ENCODE results near the gene CDK6.
A peak's percentile ranks its signal among the peaks of the same experiment; 100 is the strongest.

Gene CDK6

DNA sequence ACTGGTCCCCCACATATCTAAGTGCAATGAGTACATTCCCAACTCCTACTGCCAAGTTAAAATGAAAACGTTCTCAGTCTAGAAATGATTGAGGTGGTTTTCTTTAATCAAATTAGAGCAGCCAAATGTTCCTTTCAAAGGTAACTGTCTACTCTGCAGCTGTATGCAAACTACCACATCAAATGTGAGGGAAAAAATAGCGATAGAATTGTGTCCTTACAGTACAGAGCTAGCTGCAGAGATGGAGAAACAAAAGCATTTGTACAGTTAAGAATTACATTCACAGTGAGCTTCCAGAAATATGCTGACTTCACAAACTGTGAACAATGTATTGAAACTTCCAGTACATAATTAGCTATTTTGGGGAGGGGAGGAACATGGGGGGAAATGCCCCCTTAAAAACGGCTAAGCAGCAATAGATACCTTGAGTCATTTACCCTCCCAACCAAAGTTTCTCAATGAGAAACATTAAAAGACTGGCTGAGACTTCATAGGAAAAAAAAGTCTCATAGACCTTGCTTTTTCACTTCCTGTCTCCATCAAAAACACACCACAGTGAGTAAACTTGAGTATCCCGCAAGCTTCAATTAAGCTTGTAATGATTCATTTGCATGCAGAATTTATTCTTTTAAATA lies 22.9 kb downstream of the CDK6 start:
- TF ChIP-seq CTCF (IDR thresholded peaks at IDR 0.05; ENCODE audit: extremely low read depth, missing control alignments) = no peak
- DNase-seq (ENCODE audit: low spot score) = peak; percentile 36

GRCh38 chr7:92811158-92811557 lies 25.2 kb downstream of the CDK6 start:
- no peak for DNase-seq (ENCODE audit: low spot score)
- TF ChIP-seq CTCF (IDR thresholded peaks at IDR 0.05; ENCODE audit: extremely low read depth, missing control alignments) = no peak

GRCh38 chr7:92809760-92810573 lies 26.4 kb downstream of the CDK6 start:
- no peak for TF ChIP-seq CTCF (IDR thresholded peaks at IDR 0.05; ENCODE audit: extremely low read depth, missing control alignments)
- peak; percentile 58 for DNase-seq (ENCODE audit: low spot score)

GRCh38 chr7:92809397-92809759 lies 27.0 kb downstream of the CDK6 start:
- TF ChIP-seq CTCF (IDR thresholded peaks at IDR 0.05; ENCODE audit: extremely low read depth, missing control alignments) = no peak
- DNase-seq (ENCODE audit: low spot score) = no peak

GRCh38 chr7:92808635-92809034 lies 27.7 kb downstream of the CDK6 start:
- DNase-seq (ENCODE audit: low spot score) = no peak
- TF ChIP-seq CTCF (IDR thresholded peaks at IDR 0.05; ENCODE audit: extremely low read depth, missing control alignments) = no peak

- TF ChIP-seq CTCF (IDR thresholded peaks at IDR 0.05; ENCODE audit: extremely low read depth, missing control alignments) = no peak
- no peak for DNase-seq (ENCODE audit: low spot score)
Measured at GRCh38 chr7:92808006-92808405, 28.4 kb downstream of the CDK6 start.

DNA sequence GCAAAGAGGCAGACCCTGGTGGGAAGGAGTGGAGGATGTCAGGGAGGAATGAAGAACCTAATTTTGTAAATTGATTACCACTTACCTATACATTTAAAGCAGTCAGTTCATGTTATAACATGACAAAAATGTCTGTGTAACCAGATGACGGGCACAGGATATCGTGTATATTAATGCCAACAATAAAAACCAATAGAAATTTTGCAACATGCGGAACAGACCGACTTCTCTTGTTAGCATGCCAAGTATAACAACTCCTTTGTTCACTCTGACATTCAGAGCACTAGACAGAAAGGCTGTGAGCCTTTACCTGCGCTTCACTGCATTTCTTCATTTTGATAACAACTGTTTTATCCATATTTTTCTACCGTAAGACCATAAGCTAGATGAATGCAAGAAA lies 29.9 kb downstream of the CDK6 start:
- DNase-seq (ENCODE audit: low spot score) = no peak
- TF ChIP-seq CTCF (IDR thresholded peaks at IDR 0.05; ENCODE audit: extremely low read depth, missing control alignments) = no peak

Data from GM20000 (cell line).